Testis (tissue), 2 donors: ENCODE results near the gene LPIN3.

Source experiments
- POLR2A ChIP-seq: fragments of 450-650 bp; IDR thresholded peaks from one replicate; pipeline ENCODE4 v1.6.1; 2017; ENCODE audit warnings: antibody characterized with exemption, mild to moderate bottlenecking, moderate library complexity
- TF ChIP-seq, protein P1 (sequence below), 3 experiments: fragments of 450-650 bp in 2 of 3; fragments of 200-600 bp in 1 of 3; sonication (generic) in 1 of 3; IDR thresholded peaks; one replicate each; pipeline ENCODE4 v1.5.1; 2016 to 2019; ENCODE audit warnings: antibody characterized with exemption in 3 of 3, mild to moderate bottlenecking in 2 of 3, moderate library complexity in 1 of 3

GRCh38 chr20:41299899-41300298 lies 40.7 kb upstream of the LPIN3 start:
- TF ChIP-seq, protein P1, sequence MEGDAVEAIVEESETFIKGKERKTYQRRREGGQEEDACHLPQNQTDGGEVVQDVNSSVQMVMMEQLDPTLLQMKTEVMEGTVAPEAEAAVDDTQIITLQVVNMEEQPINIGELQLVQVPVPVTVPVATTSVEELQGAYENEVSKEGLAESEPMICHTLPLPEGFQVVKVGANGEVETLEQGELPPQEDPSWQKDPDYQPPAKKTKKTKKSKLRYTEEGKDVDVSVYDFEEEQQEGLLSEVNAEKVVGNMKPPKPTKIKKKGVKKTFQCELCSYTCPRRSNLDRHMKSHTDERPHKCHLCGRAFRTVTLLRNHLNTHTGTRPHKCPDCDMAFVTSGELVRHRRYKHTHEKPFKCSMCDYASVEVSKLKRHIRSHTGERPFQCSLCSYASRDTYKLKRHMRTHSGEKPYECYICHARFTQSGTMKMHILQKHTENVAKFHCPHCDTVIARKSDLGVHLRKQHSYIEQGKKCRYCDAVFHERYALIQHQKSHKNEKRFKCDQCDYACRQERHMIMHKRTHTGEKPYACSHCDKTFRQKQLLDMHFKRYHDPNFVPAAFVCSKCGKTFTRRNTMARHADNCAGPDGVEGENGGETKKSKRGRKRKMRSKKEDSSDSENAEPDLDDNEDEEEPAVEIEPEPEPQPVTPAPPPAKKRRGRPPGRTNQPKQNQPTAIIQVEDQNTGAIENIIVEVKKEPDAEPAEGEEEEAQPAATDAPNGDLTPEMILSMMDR (IDR thresholded peaks at IDR 0.05) = no peak
- no peak for TF ChIP-seq POLR2A
